Endometrium (tissue), 2 donors: Measurements from ENCODE around the gene EPB41L3.
"Not testable (repeated sequence)": the region's sequence is repeated elsewhere in the genome, so short reads cannot be mapped to it uniquely, and the experiment has no call there.

Experiments
- FAIRE-seq: peaks from 2 replicates; lab custom pipeline; 2012; peaks lifted over from hg19 to GRCh38; lab: Jason Lieb, UNC
- donor health status: control.
- donor health status: control.

Gene EPB41L3

GRCh38 chr18:5543773-5544389 lies at the start of gene EPB41L3:
Gene EPB41L3 (minus strand): TSS chr18:5543997. CDS start chr18:5489183, 54,814 bp downstream.
- FAIRE-seq = no peak

GRCh38 chr18:5588529-5588928 lies 44.7 kb upstream of the EPB41L3 start:
- no peak for FAIRE-seq

GRCh38 chr18:5585653-5586052 lies 41.9 kb upstream of the EPB41L3 start:
- FAIRE-seq = no peak

GRCh38 chr18:5584746-5585417 lies 41.1 kb upstream of the EPB41L3 start:
- FAIRE-seq = no peak

- no peak for FAIRE-seq
Observed at GRCh38 chr18:5582849-5583681, 39.3 kb upstream of the EPB41L3 start.

- no peak for FAIRE-seq
Observed at GRCh38 chr18:5582076-5582475, 38.3 kb upstream of the EPB41L3 start.

- no peak for FAIRE-seq
Observed at GRCh38 chr18:5574843-5575242, 31.0 kb upstream of the EPB41L3 start.

- no peak for FAIRE-seq
Observed at GRCh38 chr18:5571666-5572065, 27.9 kb upstream of the EPB41L3 start.

- not testable (repeated sequence) for FAIRE-seq
Observed at GRCh38 chr18:5570613-5571012, 26.8 kb upstream of the EPB41L3 start.

- no peak for FAIRE-seq
Observed at GRCh38 chr18:5568416-5568815, 24.6 kb upstream of the EPB41L3 start.

- FAIRE-seq = no peak
Observed at GRCh38 chr18:5558851-5559250, 15.1 kb upstream of the EPB41L3 start.

GRCh38 chr18:5556310-5556974 lies 12.6 kb upstream of the EPB41L3 start:
- no peak for FAIRE-seq

- no peak for FAIRE-seq
Observed at GRCh38 chr18:5554629-5555028, 10.8 kb upstream of the EPB41L3 start.

GRCh38 chr18:5546660-5547059 lies 2.9 kb upstream of the EPB41L3 start:
- FAIRE-seq = peak; percentile 35

GRCh38 chr18:5543036-5543680 lies 639 bp downstream of the EPB41L3 start:
- no peak for FAIRE-seq

- no peak for FAIRE-seq
Observed at GRCh38 chr18:5542515-5543035, 1.2 kb downstream of the EPB41L3 start.

GRCh38 chr18:5541644-5542043 lies 2.2 kb downstream of the EPB41L3 start:
- FAIRE-seq = peak; percentile 4

- FAIRE-seq = no peak
Observed at GRCh38 chr18:5539391-5539790, 4.4 kb downstream of the EPB41L3 start.

GRCh38 chr18:5538544-5538943 lies 5.3 kb downstream of the EPB41L3 start:
- no peak for FAIRE-seq

- FAIRE-seq = no peak
Observed at GRCh38 chr18:5537860-5538259, 5.9 kb downstream of the EPB41L3 start.

GRCh38 chr18:5534845-5535244 lies 9.0 kb downstream of the EPB41L3 start:
- no peak for FAIRE-seq

- FAIRE-seq = no peak
Observed at GRCh38 chr18:5532066-5532465, 11.7 kb downstream of the EPB41L3 start.
